ENCODE results near the gene CFAP97D2. TPM values are rescaled to one million over a fixed set of nuclear protein-coding genes. Genes with fewer than 3 reads are reported as not detected.
"Not testable (repeated sequence)": the region's sequence is repeated elsewhere in the genome, so short reads cannot be mapped to it uniquely, and the experiment has no call there.

The CFAP97D2 gene
- total RNA-seq, 2 experiments from 2014 or later = 0.17 TPM; not detected in 1

DNA sequence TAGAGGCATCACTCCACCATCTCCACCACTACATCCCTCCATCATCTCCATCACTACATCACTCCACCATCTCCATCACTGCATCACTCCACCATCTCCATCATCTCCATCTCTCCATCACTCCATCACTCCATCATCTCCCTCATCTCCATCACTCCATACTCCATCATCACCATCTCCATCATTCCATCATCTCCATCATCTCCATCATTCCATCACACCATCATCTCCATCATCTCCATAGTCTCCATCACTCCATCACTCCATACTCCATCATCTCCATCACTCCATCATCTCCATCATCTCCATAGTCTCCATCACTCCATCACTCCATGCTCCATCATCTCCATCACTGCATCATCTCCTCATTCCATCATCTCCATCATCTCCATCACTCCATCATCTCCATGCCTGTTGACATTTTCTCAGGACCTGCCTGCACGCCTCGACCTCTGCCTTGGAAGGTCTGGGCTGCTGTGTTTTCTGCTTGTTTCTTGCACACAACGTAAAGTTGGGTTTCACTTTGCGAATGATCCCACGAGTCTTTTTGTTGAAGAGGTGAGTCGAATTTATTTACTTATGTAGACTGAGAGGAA is 25.5 kb upstream of the CFAP97D2 start:
- H3K4me3 Mint-ChIP-seq = no peak overlapping the region
- no peak for DNase-seq
- intact Hi-C loops (cut with micrococcal nuclease) = no loop called here

GRCh38 chr13:114154476-114154875 is 24.6 kb upstream of the CFAP97D2 start:
- Mint-ChIP-seq H3K27ac (peak overlapping the region; percentile 9), H3K9me3 (no peaks in the 10 kb centered on the region), H3K36me3 (ENCODE audit: low read depth) (no peaks in the 10 kb centered on the region), H3K4me3 (no peak overlapping the region), H3K27me3 (ENCODE audit: low read depth) (no peaks in the 10 kb centered on the region), H3K4me1 (ENCODE audit: low read depth) (peaks cover 64% of the 10 kb centered on the region)
- intact Hi-C loops (cut with micrococcal nuclease) = no loop called here
- DNase-seq = no peak
- CTCF ChIA-PET = no interaction called here

More for the DNA sequence above, 25.5 kb upstream of the CFAP97D2 start:
- Mint-ChIP-seq H3K4me1 (ENCODE audit: low read depth) (peaks cover 69% of the 10 kb centered on the region), H3K9me3 (no peaks in the 10 kb centered on the region), H3K36me3 (ENCODE audit: low read depth) (no peaks in the 10 kb centered on the region), H3K27me3 (ENCODE audit: low read depth) (no peaks in the 10 kb centered on the region), H3K27ac (peak overlapping the region; percentile 9)
- CTCF ChIA-PET = interaction anchor here (1.1 kb wide), 1 partner anchor 10 kb away, joined by 3 read pairs; no protein-coding TSS in a partner anchor

DNA sequence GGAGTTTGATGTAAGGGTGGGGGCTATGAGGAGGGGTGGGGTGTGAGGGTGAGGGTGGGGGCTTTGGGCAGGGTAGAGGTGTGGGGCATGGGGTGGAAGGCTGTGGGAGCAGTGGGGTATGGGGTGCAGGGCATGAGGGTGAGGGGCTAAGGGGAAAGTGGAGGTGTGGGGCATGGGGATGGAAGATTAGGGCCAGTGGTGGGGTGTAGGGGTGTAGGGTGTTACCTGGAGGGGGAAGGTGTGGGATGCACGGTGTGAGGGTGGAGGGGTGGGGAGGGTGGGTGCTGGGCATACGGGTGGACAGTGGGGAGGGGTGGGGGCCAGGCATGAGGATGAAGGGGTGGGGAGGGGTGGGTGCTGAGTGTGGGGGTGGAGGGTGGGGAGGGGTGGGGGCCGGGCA is 23.7 kb upstream of the CFAP97D2 start:
- Mint-ChIP-seq H3K27ac (no peak overlapping the region), H3K36me3 (ENCODE audit: low read depth) (no peaks in the 10 kb centered on the region), H3K27me3 (ENCODE audit: low read depth) (no peaks in the 10 kb centered on the region), H3K4me3 (no peak overlapping the region), H3K9me3 (no peaks in the 10 kb centered on the region), H3K4me1 (ENCODE audit: low read depth) (peaks cover 59% of the 10 kb centered on the region)
- intact Hi-C loops (cut with micrococcal nuclease) = no loop called here
- no peak for DNase-seq
- CTCF ChIA-PET = no interaction called here

DNA sequence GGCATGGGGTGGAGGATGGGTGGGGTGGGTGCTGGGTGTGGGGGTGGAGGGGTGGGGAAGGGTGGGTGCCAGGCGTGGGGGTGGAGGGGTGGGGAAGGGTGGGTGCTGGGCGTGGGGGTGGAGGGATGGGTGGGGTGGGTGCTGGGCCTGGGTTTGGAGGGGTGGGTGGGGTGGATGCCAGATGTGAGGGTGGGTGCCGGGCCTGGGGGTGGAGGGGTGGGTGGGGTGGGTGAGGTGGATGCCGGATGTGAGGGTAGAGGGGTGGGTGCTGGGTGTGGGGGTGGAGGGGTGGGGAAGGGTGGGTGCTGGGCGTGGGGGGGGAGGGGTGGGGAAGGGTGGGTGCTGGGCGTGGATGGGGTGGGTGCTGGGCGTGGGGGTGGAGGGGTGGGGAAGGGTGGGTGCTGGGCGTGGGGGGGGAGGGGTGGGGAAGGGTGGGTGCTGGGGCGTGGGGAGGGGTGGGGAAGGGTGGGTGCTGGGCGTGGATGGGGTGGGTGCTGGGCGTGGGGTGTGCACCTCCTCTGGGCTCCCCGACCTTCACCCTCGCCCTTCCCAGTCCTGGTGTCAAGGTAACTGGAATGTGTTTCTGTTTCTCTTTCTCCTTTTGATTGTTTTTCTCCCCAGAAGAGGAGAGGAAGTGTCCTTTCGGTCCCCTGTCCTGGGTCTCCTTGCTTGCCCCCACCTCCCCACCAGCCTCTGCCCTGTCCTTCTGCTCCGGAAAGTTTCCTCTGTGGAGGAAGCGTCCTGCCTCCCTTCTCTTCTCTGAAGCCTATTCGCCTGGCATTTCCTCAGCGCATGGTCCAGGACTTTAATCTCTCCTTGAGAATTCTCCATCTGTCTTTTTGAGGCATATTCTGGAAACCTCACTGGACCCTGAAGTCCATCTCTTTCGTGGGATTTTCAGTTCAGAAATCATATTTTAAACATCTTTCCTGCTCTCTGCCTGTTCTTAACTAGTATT is 22.9 kb upstream of the CFAP97D2 start:
- CTCF ChIA-PET = no interaction called here
- Mint-ChIP-seq H3K27me3 (ENCODE audit: low read depth) (no peaks in the 10 kb centered on the region), H3K27ac (peak overlapping the region; percentile 84), H3K9me3 (no peaks in the 10 kb centered on the region), H3K36me3 (ENCODE audit: low read depth) (no peaks in the 10 kb centered on the region), H3K4me1 (ENCODE audit: low read depth) (peaks cover 59% of the 10 kb centered on the region), H3K4me3 (peak overlapping the region; percentile 30)
- DNase-seq = no peak
- intact Hi-C loops (cut with micrococcal nuclease) = no loop called here

- no peaks in the 10 kb centered on the region for H3K9me3 Mint-ChIP-seq
- no peaks in the 10 kb centered on the region for H3K36me3 Mint-ChIP-seq (ENCODE audit: low read depth)
- CTCF ChIA-PET = interaction anchor here (0.6 kb wide), 1 partner anchor 68 kb away, joined by 3 read pairs; no protein-coding TSS in a partner anchor
- peak overlapping the region; percentile 47 for H3K27ac Mint-ChIP-seq
- DNase-seq = peak; percentile 55
- H3K4me1 Mint-ChIP-seq (ENCODE audit: low read depth) = peaks cover 63% of the 10 kb centered on the region
- no peaks in the 10 kb centered on the region for H3K27me3 Mint-ChIP-seq (ENCODE audit: low read depth)
- H3K4me3 Mint-ChIP-seq = no peak overlapping the region
- intact Hi-C loops (cut with micrococcal nuclease) = no loop called here
Measured at GRCh38 chr13:114157869-114158495, 21.1 kb upstream of the CFAP97D2 start.

- H3K9me3 Mint-ChIP-seq; CTCF ChIA-PET; H3K4me3 Mint-ChIP-seq; H3K27ac Mint-ChIP-seq; intact Hi-C loops (cut with micrococcal nuclease); DNase-seq; H3K36me3 Mint-ChIP-seq (ENCODE audit: low read depth); H3K27me3 Mint-ChIP-seq (ENCODE audit: low read depth): not testable (repeated sequence)
- H3K4me1 Mint-ChIP-seq (ENCODE audit: low read depth) = peaks cover 60% of the 10 kb centered on the region
Measured at GRCh38 chr13:114158869-114159666, 20.0 kb upstream of the CFAP97D2 start.

GRCh38 chr13:114161028-114161556 is 18.0 kb upstream of the CFAP97D2 start:
- no peak overlapping the region for H3K4me3 Mint-ChIP-seq
- H3K4me1 Mint-ChIP-seq (ENCODE audit: low read depth) = peaks cover 68% of the 10 kb centered on the region
- CTCF ChIA-PET = interaction anchor here (1.4 to 2.3 kb wide), 4 partner anchors 10 to 53 kb away, joined by 3 to 13 read pairs (median 6); no protein-coding TSS in a partner anchor
- intact Hi-C loops (cut with micrococcal nuclease) = no loop called here
- H3K27me3 Mint-ChIP-seq (ENCODE audit: low read depth) = no peaks in the 10 kb centered on the region
- DNase-seq = no peak
- no peaks in the 10 kb centered on the region for H3K36me3 Mint-ChIP-seq (ENCODE audit: low read depth)
- H3K27ac Mint-ChIP-seq = no peak overlapping the region
- H3K9me3 Mint-ChIP-seq = no peaks in the 10 kb centered on the region

GRCh38 chr13:114161644-114162532 is 17.2 kb upstream of the CFAP97D2 start:
- peak overlapping the region; percentile 65 for H3K4me3 Mint-ChIP-seq
- intact Hi-C loops (cut with micrococcal nuclease) = no loop called here
- no peaks in the 10 kb centered on the region for H3K36me3 Mint-ChIP-seq (ENCODE audit: low read depth)
- H3K27ac Mint-ChIP-seq = peak overlapping the region; percentile 77
- H3K4me1 Mint-ChIP-seq (ENCODE audit: low read depth) = peaks cover 69% of the 10 kb centered on the region
- no peaks in the 10 kb centered on the region for H3K9me3 Mint-ChIP-seq
- H3K27me3 Mint-ChIP-seq (ENCODE audit: low read depth) = no peaks in the 10 kb centered on the region
- CTCF ChIA-PET = interaction anchor here (1.3 to 2.3 kb wide), 6 partner anchors 11 to 64 kb away, joined by 3 to 13 read pairs (median 4); no protein-coding TSS in a partner anchor
- DNase-seq = peak; percentile 72

- CTCF ChIA-PET = interaction anchor here (1.3 to 2.3 kb wide), 6 partner anchors 12 to 63 kb away, joined by 3 to 13 read pairs (median 4); no protein-coding TSS in a partner anchor
- Mint-ChIP-seq H3K4me1 (ENCODE audit: low read depth) (peaks cover 71% of the 10 kb centered on the region), H3K9me3 (no peaks in the 10 kb centered on the region), H3K4me3 (peak overlapping the region; percentile 65), H3K36me3 (ENCODE audit: low read depth) (no peaks in the 10 kb centered on the region), H3K27ac (peak overlapping the region; percentile 77), H3K27me3 (ENCODE audit: low read depth) (no peaks in the 10 kb centered on the region)
- intact Hi-C loops (cut with micrococcal nuclease) = no loop called here
- no peak for DNase-seq
Measured at GRCh38 chr13:114162533-114162922, 16.5 kb upstream of the CFAP97D2 start.

DNA sequence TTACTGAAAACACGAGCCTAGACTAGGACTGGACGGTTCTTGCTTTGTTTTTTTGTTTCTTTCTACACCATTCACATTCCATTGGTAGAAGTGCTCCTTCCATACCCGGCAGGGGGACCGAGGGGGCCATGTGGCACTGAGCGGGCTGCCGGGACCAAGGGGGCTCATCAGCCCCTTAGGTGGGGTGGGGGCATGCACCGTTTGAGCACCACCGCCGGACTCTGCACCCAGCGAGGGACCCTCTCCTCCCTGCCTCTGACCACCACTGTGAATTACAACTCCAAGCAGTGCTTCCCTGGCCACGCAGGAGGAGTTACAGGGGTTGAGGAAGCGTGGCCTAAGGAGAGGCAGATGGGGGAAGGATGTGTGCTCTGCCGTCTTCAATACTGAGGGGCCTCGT is 15.0 kb upstream of the CFAP97D2 start:
- no peaks in the 10 kb centered on the region for H3K9me3 Mint-ChIP-seq
- H3K4me1 Mint-ChIP-seq (ENCODE audit: low read depth) = peaks cover 70% of the 10 kb centered on the region
- no peak for DNase-seq
- H3K27ac Mint-ChIP-seq = no peak overlapping the region
- CTCF ChIA-PET = interaction anchor here (0.9 kb wide), 1 partner anchor 36 kb away, joined by 4 read pairs; no protein-coding TSS in a partner anchor
- intact Hi-C loops (cut with micrococcal nuclease) = no loop called here
- H3K27me3 Mint-ChIP-seq (ENCODE audit: low read depth) = no peaks in the 10 kb centered on the region
- H3K36me3 Mint-ChIP-seq (ENCODE audit: low read depth) = no peaks in the 10 kb centered on the region
- no peak overlapping the region for H3K4me3 Mint-ChIP-seq

Measured in activated naive CD4-positive, alpha-beta T cell treated with anti-CD3 and anti-CD28 coated beads for 36 hours (primary cell).